HEK293T (cell line): ENCODE data around the gene INS.

Experiments used
- FOXK2 ChIP-seq: fragments of 450-650 bp; IDR thresholded peaks from 2 replicates; pipeline ENCODE4 v1.6.1; 2016; ENCODE audit warnings: mild to moderate bottlenecking
- HDGF ChIP-seq: fragments of 450-650 bp; IDR thresholded peaks from 2 replicates; pipeline ENCODE4 v1.6.1; 2017; ENCODE audit warnings: antibody characterized with exemption, borderline replicate concordance
- L3MBTL2 ChIP-seq: fragments of 450-650 bp; conservative IDR thresholded peaks from 2 replicates; pipeline ENCODE4 v1.6.1; 2016; ENCODE audit warnings: mild to moderate bottlenecking
- SP1 ChIP-seq: fragments of 450-650 bp; IDR thresholded peaks from 2 replicates; pipeline ENCODE4 v1.6.1; 2017
- SUZ12 ChIP-seq: fragments of 450-650 bp; IDR thresholded peaks from 2 replicates; pipeline ENCODE4 v1.6.1; 2016; ENCODE audit warnings: mild to moderate bottlenecking
- TARDBP ChIP-seq: fragments of 450-650 bp; IDR thresholded peaks from 2 replicates; pipeline ENCODE4 v1.6.1; 2016

DNA sequence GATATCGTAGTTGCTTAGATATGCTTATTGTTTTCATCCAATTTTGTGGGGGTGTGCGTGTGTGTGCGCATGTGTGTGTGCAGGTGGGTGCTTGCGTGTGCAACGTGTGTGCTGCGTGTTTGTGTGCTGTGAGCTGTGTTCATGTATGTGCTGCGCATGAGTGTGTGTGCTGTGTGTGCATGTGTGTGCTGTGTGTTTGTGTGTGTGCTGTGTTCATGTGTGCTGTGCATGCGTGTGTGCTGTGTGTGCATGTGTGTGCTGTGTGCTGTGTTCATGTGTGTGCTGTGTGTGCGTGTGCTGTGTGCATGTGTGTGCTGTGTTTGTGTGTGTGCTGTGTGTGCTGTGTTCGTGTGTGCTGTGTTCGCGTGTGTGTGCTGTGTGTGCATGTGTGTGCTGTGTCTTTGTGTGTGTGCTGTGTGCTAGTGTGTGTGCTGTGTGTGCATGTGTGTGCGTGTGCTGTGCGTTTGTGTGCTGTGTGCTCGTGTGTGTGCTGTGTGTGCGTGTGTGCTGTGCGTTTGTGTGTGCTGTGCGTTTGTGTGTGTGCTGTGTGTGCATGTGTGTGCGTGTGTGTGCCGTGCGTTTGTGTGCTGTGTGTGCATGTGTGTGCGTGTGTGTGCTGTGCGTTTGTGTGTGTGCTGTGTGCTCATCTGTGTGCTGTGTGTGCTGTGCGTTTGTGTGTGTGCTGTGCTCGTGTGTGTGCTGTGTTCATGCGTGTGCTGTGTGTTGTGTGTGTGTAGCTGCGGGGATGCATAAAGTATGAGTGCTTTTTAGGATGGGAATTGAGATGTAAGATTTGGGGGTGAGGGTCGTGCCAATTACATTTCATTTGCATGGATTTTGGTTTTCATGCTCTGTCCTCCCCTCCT lies 29.4 kb downstream of the INS start:
- TF ChIP-seq TARDBP = no peak
- no peak for TF ChIP-seq SUZ12
- TF ChIP-seq FOXK2 = no peak
- TF ChIP-seq L3MBTL2 = no peak
- no peak for TF ChIP-seq SP1
- TF ChIP-seq HDGF = no peak
